ENCODE data around the gene TUFM.

DNA sequence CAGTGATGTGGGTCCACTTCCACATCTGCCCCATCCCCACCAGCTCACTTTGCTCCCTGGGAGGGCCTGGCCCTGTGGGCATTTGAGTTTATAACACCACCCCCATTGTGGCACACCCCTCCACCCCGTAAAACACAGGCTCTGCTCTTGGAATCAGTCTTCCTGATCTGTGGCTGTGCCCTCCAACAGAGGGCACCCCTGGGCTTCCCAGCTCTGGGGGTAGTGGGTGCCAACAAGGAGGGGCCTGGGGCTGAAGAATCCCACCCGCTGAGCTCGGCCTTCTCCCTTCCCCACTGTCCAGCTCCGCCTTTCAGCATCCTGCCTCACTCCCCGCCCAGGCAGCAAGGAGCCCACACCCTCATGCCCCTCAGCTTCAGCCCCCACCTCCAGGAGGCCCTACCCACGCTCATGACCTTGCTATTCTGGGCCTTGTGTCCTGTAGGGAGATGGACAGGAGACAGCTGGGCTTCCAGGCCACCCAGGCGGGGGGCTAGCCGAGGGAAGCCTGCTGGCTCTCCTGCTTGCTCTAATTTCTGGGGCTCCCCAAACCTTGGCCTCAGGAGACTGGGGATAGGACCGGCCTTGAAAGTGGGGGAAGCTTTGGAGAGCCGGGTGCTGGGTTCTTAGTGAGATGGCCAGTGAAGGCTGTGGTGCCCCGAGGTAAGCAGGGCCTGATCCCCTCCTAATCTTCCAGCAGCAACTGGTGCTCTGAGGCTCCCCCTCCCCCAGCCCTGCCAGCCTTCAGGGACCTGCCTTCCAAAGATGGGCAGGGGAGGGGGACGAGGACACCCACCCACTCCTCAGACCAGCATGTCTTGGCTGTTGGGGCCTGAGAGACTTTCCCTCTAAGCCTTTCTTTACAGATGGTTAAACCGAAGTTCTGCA, 29.2 kb upstream of the TUFM start:
- no peak for TF ChIP-seq BRCA1 (IDR thresholded peaks at IDR 0.05; ENCODE audit: low read depth, low read length)
- TF ChIP-seq ZNF274 (IDR thresholded peaks at IDR 0.05; ENCODE audit: borderline replicate concordance, extremely low read depth, low read length), result no peak
- TF ChIP-seq, protein P1, sequence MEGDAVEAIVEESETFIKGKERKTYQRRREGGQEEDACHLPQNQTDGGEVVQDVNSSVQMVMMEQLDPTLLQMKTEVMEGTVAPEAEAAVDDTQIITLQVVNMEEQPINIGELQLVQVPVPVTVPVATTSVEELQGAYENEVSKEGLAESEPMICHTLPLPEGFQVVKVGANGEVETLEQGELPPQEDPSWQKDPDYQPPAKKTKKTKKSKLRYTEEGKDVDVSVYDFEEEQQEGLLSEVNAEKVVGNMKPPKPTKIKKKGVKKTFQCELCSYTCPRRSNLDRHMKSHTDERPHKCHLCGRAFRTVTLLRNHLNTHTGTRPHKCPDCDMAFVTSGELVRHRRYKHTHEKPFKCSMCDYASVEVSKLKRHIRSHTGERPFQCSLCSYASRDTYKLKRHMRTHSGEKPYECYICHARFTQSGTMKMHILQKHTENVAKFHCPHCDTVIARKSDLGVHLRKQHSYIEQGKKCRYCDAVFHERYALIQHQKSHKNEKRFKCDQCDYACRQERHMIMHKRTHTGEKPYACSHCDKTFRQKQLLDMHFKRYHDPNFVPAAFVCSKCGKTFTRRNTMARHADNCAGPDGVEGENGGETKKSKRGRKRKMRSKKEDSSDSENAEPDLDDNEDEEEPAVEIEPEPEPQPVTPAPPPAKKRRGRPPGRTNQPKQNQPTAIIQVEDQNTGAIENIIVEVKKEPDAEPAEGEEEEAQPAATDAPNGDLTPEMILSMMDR (IDR thresholded peaks at IDR 0.05; ENCODE audit: control extremely low read depth in 1 of 3, insufficient read depth in 1 of 3, low read depth in 1 of 3, low read length in 3 of 3), result no peak
- TF ChIP-seq, protein P2, sequence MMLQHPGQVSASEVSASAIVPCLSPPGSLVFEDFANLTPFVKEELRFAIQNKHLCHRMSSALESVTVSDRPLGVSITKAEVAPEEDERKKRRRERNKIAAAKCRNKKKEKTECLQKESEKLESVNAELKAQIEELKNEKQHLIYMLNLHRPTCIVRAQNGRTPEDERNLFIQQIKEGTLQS (IDR thresholded peaks at IDR 0.05; ENCODE audit: insufficient read depth, low read depth, low read length), result no peak
- no peak for TF ChIP-seq SP1 (IDR thresholded peaks at IDR 0.05; ENCODE audit: low read depth, low read length)
- no peak for TF ChIP-seq TBP (IDR thresholded peaks at IDR 0.05; ENCODE audit: low read depth, low read length)
- TF ChIP-seq POLR2A (IDR thresholded peaks at IDR 0.05; ENCODE audit: control extremely low read depth in 1 of 2, low read depth in 2 of 2, low read length in 2 of 2), result 0 out of 3 replicates have a peak, but pooled peaks of 1 of the 2 experiments have one; percentile 6

All from H1 (cell line).